OCI-M2 (cell line): ENCODE results near the gene PDE1C.
"Not testable (repeated sequence)": the region's sequence is repeated elsewhere in the genome, so short reads cannot be mapped to it uniquely, and the experiment has no call there.

Source experiments
- DNase-seq: peaks from one replicate; lab custom pipeline; 2025; ENCODE audit not compliant: unreplicated experiment; lab: John Stamatoyannopoulos, UW

Gene PDE1C

GRCh38 chr7:32070406-32071360, at the start of gene PDE1C:
PDE1C (minus strand) TSS chr7:32070407.
- DNase-seq = no peak

GRCh38 chr7:32119790-32120196, 49.6 kb upstream of the PDE1C start:
- no peak for DNase-seq

- no peak for DNase-seq
Measured at GRCh38 chr7:32117837-32118236, 47.6 kb upstream of the PDE1C start.

- no peak for DNase-seq
Measured at GRCh38 chr7:32116436-32116835, 46.2 kb upstream of the PDE1C start.

GRCh38 chr7:32115831-32116230, 45.6 kb upstream of the PDE1C start:
- no peak for DNase-seq

- no peak for DNase-seq
Measured at GRCh38 chr7:32108651-32109050, 38.4 kb upstream of the PDE1C start.

GRCh38 chr7:32104766-32105165, 34.6 kb upstream of the PDE1C start:
- no peak for DNase-seq

- DNase-seq = no peak
Measured at GRCh38 chr7:32103361-32103760, 33.2 kb upstream of the PDE1C start.

GRCh38 chr7:32102432-32102873, 32.2 kb upstream of the PDE1C start:
- no peak for DNase-seq

GRCh38 chr7:32100407-32100907, 30.2 kb upstream of the PDE1C start:
- DNase-seq = no peak

- DNase-seq = no peak
Measured at GRCh38 chr7:32094516-32094915, 24.3 kb upstream of the PDE1C start.

GRCh38 chr7:32093415-32094408, 23.5 kb upstream of the PDE1C start:
- no peak for DNase-seq

- DNase-seq = no peak
Measured at GRCh38 chr7:32092346-32092745, 22.1 kb upstream of the PDE1C start.

- no peak for DNase-seq
Measured at GRCh38 chr7:32091608-32092210, 21.5 kb upstream of the PDE1C start.

- no peak for DNase-seq
Measured at GRCh38 chr7:32089678-32090077, 19.5 kb upstream of the PDE1C start.

- no peak for DNase-seq
Measured at GRCh38 chr7:32089256-32089655, 19.0 kb upstream of the PDE1C start.

- no peak for DNase-seq
Measured at GRCh38 chr7:32088451-32088881, 18.3 kb upstream of the PDE1C start.

GRCh38 chr7:32079510-32079909, 9.3 kb upstream of the PDE1C start:
- no peak for DNase-seq

GRCh38 chr7:32078824-32079223, 8.6 kb upstream of the PDE1C start:
- DNase-seq = no peak

GRCh38 chr7:32077806-32078205, 7.6 kb upstream of the PDE1C start:
- DNase-seq = no peak

GRCh38 chr7:32076802-32077201, 6.6 kb upstream of the PDE1C start:
- not testable (repeated sequence) for DNase-seq
